Measurements from ENCODE around the gene ADORA1. TPM values are rescaled to one million over a fixed set of nuclear protein-coding genes. Genes with fewer than 3 reads are reported as not detected.

Gene ADORA1
- total RNA-seq, 1 donor from 2014 or later, result 54.7 TPM

DNA sequence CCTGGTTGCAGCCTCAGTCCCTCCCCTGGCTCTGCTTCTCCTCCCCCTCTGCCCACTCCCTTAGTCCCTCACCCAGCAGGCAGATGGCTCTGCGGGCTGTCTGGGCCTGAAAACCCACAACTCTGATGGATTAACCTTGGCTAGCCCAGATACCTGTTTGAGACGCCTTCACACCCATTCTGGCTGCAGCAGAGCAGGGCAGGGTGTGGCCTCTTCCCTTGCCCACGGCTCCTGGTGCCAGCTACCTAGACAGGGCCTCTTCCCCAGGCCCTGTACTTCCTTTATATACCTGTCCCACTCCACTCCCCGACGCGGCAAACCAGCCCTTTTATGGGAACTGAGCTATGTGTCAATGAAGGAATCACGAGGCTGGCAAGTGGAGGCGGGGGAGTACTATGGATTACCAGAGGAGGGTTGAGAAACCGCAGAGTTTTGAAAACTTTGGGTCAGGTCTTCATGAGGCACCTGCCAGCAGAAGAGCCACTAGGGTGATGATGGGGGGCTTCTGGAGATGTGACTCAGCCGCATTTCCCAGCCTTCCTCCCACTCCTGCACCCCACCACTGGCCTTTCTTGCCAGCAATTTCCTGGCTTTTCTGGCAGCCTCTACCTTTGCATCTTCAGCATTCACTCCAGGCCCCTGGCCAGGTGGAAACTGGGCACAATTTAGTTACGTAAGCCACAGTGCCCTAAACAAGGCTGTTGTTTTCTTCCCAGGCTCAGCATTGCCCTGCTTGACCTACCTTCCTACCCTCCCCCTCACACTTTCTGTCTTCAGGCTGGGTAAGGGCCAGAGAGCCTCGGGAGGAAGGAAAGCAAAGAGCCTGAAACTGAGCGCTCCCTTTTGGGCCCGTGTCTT is 59.1 kb downstream of the ADORA1 start, which contains the start of gene CHI3L1:
TSS of gene CHI3L1 (minus strand) at position 259 of the 858 bp plus-strand sequence. CDS start at position 178, 81 bp downstream.
- peak; percentile 59 for DNase-seq (ENCODE audit: low read depth)

DNA sequence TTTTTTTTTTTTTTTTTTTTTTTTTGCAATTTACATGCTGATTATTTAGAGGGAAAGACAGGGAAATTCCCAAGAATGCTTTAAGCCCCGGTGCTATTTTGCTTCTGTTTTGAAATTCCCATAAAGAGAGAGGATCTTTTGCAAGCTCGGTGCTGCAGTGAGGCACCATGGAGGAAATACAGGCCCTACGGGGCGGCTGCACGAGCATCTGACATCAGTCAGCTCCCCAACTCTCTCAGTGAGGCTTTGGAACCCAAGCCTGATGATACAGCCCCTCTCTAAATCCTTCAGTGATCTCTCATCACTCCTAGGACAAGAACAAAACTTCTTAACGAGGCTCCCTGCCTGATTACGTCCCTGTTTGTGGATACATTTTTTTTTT is 59.8 kb downstream of the ADORA1 start:
- DNase-seq (ENCODE audit: low read depth), result no peak

DNA sequence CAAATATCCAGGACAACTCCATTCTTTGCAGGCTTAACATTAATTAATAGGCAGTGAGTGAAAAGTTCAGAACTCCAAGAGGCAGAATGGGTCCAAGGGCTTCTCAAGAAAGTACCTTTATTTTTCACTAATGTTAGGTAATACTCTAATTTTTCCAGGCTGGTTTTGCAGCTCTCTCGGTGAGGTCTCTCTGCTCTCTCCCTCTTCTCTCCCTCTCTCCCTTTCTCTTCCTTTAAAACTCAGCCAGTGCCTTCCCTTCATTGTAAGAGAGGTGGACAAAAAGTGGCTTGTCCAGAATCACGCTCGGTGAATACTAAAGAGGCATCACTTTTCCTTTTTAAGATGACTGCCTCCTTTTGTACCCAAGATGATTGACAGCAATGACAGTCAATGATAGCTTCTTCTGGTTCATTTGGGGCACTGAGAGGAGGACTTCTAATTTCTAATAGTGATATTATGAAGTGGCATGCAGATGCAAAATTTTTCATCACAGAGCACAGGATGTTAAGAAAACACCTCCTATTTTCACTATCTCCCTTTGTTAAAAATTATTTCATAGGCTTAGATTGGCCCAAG is 60.3 kb downstream of the ADORA1 start:
- DNase-seq (ENCODE audit: low read depth), result no peak

DNA sequence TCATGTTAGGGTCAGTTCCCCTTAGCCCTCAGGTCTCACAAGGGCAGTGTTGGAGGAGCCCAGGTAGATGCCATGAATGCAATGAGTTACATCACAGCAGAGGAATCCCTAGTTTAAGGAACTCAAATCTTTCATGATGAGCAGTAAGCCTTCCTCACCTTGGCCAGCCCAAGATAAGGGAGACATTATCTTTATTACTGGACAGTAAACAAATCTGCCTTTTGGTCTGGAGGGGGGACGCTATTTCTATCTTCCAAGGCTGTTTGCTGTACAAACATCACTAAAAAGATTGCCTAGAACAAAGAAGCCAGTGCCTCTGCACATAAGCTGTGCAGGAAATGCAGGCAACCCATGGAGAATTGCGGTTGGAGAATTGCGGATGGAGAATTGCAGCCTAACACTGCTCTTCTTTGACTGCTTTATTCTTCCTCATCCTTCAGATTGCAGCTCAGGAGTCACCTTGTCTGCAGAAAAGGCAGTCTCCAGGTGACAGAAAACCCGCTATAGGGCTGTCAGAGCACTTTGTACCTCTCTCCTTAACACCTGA is 61.2 kb downstream of the ADORA1 start:
- DNase-seq (ENCODE audit: low read depth), result no peak

DNA sequence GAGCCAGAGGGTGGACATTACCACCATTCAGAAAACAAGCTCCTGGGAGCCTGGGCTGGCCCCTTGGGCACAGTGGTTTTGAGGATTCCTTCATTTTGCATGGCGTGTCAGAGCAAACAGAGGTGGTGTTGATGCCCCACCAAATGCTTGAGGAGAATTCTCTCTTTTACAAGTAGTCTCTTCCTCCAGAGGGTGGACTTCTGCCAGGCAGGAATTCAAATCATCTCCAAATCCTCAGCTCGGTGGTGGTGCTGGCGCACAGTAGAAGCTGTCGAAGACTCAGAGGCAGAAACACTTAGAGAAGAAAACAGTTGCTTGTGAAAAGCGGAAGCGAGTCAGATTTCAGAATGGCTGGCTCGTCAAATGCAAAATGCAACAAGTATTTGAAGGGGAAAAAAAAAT is 62.4 kb downstream of the ADORA1 start:
- no peak for DNase-seq (ENCODE audit: low read depth)

DNA sequence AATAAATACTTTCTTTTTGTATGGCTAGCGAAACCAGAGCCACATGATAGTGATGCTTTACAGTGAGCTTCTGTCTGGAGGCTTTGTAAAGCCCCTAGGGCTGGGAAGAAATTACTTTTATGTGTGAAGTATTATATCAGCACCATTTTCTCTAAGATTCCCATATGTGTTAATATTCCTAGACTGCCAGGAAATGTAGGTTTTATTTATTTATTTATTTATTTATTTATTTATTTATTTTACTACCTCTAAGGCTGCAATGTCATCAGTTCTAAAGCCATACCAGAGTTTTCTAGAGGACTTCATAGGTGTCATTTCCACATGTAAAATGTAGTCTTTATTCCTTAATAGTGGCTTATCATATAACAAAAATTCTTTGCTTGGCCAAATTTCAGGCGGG is 63.4 kb downstream of the ADORA1 start:
- no peak for DNase-seq (ENCODE audit: low read depth)

DNA sequence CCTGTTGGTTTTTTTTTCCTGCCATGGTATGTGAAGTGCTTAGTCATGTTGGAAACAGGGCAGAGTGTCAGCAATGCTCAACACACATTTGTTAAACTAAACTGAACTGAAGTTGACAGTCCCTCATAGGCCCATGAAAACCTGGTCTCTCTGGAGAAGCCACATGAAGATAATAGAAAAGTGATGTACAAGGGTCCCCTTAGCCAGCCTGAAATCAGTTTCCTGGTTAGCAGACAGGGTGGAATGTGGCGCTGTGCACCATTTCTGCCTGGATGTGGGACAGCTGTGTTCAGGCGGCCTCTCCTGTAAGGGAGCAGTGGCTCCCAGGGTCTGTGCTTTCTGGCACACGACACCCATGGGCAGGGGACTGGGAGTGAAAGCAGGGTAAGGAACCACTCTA is 68.8 kb downstream of the ADORA1 start:
- DNase-seq (ENCODE audit: low read depth), result peak; percentile 12

DNA sequence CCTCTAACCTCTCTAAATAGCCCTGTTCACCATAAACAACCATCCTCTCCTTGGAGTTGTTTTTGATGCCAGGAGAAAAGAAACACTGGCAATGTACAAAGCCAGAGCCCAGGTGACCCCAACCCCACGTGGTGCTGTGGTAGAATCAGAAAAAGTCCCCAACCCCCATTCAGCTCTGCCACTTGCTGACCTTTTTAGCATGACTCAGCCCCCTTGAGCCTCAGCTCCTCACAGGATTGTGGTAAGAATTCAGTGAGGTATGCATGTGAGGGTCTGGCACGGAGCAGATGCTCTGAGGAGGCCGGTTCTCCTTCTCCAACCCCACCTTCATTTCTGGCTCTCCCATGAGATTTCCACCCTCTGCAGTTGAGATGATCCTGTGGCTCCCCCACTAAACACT is 70.1 kb downstream of the ADORA1 start:
- peak; percentile 94 for DNase-seq (ENCODE audit: low read depth)

DNA sequence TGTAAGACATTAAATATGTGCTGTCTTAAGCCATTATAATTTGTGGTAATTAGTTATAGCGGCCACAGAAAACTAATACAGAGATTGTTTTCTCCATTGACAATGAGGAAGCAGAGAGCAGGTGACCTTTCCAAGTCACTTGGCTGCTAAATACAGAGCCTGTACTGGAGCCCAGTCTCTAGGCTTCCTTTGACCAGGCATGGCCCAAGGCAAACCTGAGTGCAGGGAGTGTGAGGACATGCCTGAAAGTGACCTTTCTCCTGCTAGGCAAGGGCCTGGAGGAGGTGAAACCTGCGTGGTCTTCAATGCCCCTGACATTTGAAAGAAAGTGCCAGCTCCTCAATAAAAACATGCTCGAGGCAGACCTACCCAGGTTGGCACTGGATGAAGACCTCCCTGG is 71.5 kb downstream of the ADORA1 start:
- DNase-seq (ENCODE audit: low read depth), result no peak

DNA sequence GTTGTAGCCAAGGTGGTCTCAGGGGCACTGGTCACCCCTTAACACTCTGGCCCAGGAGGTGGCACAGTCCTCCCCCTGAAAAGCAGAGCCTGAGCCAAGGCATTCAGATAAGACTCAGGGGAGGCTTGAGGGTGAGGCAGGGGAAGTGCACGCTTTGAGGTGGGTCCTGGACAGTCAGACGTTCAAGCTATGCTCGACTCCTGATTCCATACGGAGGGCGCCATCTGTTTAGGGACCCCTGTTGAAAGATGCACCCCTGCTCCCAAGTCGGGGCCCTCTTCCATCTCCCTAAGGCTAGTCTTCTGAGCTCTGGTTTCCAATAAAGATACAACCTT is 71.9 kb downstream of the ADORA1 start:
- DNase-seq (ENCODE audit: low read depth), result no peak

DNA sequence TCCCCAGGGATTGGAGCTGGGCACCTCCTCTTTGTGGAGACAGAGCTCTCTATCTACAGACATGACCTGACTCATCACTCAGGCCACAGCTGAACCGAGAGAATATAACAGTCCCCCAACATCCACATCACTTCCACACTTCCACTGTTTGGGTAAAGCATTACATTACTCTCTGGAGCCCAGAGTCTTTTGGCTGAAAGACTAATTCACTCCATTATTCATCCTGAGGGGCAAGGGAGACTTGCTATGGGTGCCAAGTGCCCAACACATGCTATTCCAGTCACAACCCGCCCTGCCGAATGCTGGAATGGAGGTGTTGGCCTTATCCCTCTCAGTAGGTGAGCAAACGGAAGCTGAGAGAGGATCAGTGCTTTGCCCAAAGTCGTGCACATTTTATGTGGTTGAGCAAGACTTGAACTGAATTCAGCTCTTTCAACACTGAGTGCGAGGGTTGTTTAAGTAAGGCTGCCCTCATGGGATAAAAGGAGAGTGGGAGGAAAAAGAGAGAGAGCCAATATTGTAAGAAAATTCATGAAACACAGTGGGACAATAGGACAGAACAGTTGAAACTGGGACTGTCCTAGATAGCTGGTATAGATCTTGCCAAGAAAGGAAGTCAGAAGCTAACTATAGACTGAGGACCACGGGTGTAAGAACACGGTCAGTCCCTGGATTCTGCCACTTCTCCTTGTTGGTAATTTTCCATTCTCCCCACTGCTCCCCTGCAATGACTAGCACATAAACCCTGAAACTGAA is 72.5 kb downstream of the ADORA1 start:
- DNase-seq (ENCODE audit: low read depth), result peak; percentile 22

DNA sequence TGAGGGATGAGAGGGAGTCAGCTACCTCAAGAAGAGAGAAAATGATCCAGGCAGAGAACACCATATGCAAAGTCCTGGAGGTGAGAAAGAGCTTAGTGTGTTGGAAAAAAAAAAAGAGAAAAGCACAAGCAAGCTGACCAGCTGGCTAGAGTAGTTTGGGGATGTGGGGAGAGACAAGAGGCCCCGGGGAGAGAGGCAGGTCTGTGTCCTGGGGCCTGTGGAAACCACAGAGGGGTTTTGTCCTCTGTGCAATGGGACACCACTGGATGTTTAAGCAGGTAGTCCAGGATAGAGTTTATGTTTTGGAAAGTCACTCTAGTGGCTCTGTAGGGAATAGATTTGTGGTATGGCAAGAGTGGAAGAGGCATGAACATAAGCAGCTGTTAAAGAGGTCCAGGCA is 73.4 kb downstream of the ADORA1 start:
- no peak for DNase-seq (ENCODE audit: low read depth)

DNA sequence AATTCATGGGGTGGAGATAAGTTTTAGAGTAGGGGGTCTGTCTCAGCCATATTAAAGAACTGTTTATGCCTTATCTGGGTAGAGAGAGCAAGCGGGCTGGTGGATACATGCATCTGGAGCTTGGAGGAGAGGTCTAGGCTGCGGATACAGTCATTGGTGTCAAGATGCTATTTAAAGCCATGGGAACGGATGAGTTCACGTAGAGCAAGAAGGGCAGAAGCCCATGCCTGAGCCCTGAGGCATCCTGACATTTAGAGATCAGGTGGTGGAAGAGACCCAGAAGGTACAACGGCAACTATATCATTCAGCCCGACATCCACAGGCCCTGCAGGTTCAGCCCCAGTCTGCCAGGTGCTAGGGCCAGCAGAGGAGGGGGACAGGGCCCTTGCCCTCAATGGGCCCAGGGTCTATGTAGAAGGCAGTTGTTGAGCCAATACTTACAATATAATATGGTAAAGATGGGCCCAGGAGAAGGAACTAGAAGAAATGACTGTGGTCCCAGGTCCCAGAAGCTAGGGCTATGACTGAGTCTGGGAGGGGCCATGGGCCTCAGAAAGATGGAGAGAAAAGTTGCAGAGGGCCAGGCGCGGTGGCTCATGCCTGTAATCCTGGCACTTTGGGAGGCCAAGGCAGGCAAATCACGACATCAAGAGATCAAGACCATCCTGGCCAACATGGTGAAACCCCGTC is 74.1 kb downstream of the ADORA1 start:
- DNase-seq (ENCODE audit: low read depth), result no peak

DNA sequence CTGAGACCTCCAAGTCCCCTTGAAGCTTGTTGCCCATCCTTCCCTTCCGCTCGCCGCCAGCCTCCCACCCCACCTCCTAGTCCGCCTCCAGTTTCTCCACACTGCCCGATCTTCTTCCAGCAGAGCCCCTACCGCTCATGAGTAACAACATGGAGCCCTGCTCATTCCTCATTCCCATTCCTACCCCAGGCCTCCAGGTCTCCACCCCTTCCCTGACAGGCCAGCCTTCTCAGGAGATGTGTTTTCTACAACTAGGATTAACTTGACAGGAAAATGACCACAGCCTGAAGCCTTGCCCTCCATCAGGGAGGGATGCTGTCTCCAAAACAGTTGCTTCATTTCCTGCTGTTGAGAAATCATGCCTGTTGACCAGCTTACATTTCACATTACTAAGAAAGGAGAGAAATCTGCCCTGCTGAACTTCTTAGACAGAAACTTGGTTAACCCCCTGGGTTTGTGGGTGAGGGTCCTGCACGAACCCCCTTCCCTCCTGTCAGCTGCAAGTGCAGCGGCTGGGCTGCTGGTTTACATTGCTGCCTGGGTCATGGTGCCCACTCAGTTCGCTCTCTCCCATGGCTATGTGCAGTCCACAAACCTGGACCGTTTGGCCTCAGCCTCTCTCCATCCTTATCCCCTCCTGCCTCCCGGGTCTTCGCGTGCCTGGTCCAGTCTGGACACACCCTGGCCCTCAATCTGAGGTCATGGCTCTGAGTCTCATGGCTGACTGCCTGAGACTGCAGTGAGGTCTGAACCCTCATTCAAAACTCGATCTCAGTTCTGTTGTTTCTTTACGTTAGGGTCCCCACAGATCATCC is 75.1 kb downstream of the ADORA1 start:
- peak; percentile 81 for DNase-seq (ENCODE audit: low read depth)

DNA sequence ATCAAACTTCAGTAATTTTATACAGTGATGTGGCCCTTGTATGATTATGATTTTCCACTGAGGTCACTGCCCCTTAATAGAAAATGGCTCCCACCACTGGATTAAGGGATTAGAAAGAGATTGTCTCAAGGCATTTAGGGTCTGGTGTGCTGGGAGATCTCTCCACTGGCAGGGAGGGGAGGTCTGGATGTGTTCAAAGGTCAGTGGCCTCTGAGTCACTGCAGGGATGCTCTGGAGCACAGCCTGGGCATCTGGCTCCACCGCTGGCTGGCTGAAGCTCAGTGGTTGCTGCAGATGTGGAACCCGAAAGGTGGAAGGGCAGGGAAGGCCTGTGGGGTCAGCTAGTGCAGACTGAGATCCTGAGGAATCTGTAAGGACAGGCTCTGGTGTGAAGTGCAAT is 77.2 kb downstream of the ADORA1 start:
- DNase-seq (ENCODE audit: low read depth), result no peak

DNA sequence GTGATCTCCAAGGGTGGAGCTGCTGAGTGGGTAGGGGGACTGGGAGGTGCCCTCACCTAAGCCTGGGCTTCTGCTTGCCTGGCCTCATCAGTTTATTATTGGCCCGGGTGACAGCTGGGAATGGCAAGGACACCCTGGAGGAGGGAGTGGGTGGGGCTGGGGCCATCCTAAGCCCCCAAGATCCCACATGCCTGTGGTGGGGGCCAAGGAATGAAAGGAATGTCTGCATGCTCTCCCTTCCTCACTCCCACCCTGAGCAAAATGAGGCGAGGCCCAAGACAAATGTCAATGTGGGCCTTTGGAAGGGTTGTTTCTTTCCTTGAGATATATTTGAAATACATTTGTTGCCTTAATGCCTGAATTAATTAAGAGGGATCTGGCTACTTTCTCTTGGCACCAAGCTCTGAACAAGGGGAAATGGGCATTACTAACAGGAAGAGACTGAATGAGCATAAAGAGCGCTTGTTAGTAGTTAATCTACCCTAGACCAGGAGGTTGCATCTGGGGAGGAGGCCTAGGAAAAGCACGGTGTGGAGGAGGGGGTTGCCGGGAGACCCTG is 78.7 kb downstream of the ADORA1 start:
- DNase-seq (ENCODE audit: low read depth), result no peak

DNA sequence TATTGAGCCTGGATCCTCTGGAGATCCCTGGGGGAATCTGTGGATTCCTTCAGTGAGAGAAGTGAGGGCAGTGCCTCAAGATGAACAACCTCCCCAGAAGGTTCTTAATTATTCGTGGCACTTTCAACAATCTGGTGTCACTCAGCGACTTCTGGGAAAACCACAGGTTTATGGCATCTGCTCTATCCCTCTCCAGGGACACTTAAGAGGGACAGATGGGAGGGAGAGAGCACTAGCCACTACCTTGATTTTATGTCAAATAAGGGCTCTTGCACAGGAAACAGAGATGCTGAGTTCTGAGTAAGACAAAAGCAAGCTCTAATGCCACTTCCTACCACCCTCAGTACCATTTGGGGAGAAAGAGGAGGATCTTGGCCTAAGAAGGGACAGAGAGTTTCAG is 80.2 kb downstream of the ADORA1 start:
- no peak for DNase-seq (ENCODE audit: low read depth)

DNA sequence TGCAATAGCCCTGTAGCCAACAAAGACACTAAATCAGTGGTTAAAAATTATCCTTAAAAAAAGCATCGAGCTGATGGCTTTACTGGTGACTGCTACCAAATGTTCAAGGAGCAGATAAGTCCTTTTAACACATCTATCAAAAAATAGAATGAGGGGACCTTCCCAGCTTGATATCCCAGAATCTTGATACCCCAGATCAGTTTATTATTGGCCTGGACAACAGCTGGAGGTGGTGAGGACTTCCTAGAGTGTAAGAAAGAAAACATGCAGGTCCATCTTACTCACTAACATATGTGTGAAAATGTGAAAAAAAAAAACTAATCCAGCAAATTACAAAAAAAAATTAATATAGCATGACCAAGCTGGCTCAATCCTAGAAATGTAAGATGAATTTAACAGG is 80.7 kb downstream of the ADORA1 start:
- DNase-seq (ENCODE audit: low read depth), result no peak

DNA sequence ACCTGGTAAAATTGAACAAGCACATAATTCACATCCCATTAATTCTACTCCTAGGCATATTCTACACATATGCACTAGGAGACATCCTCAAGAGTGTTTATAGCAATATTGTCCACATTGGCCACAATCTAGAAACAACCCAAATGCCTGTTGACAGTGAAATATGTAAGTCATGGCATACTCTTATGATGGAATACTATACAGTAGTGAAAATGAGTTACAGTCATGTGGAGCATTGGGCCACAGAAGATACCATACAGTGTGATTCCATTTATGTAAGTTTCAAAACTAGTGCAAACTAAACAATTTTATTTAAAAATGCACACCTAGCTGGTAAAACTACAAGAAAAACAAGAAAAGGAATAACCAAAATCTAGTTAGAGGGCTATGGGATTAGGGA is 82.8 kb downstream of the ADORA1 start:
- no peak for DNase-seq (ENCODE audit: low read depth)

DNA sequence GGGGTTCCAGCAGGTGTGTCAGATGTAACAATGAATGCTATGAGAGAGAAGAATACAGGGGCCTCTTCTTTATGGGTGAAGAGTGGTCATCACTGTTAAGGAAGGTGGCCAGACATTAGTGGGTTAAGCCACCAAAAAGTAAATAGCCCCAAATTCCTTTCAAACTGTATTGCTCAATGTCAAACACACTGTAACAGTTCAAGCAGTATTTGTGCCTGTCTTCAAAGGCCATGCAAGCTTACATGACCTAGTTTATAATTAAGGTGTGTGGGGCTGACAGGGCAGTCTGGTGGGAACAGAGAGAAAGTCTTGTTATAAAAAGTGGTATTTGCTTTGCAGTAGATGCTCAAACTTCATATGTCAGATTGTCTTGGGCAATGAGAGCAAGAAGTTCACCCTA is 83.5 kb downstream of the ADORA1 start:
- no peak for DNase-seq (ENCODE audit: low read depth)

DNA sequence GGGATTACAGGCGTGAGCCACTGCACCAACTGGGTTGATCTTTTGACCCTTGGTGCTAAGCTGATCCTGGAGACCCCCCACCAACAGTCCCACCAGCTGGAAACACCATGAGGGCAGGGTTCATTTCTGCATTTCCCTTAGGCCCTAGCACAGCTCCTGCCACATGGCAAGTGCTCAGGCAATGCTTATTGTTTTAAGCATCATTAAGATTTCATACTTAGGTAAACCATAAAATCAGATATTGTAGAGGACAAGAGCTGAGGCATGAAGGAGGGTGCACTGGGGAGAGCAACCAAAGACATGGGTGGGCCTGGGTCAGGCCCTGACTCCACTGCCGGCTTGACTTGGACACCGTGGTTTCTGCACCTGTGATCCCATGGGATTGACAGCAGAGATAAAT is 84.3 kb downstream of the ADORA1 start:
- no peak for DNase-seq (ENCODE audit: low read depth)

Measured in renal cortical epithelial cell (primary cell).